D341Med (cell line): Measurements from ENCODE around the gene PRDM2.
A peak's percentile ranks its signal among the peaks of the same experiment; 100 is the strongest.
"Not testable (repeated sequence)": the region's sequence is repeated elsewhere in the genome, so short reads cannot be mapped to it uniquely, and the experiment has no call there.

Experiments used
- DNase-seq: peaks from one replicate; pipeline ENCODE4 v3.0.0; 2012; ENCODE audit warnings: low spot score

PRDM2 gene

DNA sequence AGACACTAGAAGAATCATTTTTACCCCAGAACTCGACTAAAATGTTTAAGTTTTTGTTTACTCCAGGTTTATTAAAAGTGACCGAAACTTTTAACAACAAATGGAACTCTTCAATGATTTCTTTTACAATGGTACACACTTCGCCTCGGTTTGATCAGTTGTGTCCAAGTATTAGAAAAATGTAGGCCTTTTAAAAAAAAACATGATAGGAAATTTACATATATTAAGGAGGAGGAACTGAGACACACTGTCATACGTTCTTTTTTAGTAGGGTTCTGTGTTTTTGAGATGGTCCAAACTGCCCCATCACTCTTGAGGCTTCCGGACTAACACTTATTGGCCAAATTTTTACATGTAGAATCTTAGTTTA lies 1.3 kb downstream of the PRDM2 start:
- DNase-seq, result no peak

DNA sequence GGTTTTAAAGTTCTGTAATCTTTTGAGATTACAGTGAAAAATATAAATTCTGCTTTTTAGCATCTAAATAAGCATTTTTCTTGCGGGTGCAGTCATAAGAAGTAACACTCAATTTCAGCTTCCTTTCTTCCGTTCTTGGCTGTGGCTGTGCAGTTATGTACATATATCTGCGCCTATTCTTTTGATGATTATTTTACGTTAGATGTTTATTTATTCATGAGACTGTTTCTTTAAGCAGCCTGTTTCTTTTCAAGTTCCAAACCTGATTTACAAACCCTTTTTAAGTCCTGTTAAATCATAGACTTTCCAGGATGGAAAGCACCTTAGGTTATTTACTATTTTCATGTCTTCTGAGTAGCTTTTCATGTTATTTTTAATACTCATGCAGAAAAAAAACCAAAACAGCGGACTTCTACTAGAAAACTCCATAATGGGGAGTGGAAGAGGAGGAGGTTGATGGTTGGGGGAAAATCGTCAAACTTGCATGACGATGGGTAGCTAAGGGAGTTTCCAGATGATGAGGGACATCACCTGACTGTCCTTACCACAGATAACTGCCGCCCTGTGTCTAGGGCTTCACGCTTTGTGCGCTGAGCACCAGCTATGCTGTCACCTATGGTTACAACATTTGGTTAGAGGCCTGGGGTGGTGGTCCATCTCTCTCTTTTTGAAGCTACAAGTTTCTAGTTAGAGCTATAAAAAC lies 2.6 kb downstream of the PRDM2 start:
- no peak for DNase-seq

DNA sequence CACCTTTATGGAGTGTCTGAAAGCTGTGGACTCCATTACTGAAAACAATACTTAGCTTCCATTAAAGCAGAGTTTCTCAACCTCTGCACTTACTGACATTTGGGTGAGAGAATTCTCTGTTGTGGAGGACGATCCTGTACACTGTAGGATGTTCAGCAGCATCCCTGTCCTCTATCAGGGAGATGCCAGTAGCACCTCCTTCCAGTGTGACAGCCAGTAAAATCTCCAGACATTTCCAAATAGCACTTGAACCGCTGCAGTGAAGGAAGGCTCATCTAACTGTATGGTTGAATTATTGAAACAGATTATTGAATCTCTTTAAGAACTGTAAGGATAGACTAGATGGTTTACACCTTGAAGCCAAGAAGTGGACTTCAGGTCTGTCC lies 3.1 kb downstream of the PRDM2 start:
- no peak for DNase-seq

DNA sequence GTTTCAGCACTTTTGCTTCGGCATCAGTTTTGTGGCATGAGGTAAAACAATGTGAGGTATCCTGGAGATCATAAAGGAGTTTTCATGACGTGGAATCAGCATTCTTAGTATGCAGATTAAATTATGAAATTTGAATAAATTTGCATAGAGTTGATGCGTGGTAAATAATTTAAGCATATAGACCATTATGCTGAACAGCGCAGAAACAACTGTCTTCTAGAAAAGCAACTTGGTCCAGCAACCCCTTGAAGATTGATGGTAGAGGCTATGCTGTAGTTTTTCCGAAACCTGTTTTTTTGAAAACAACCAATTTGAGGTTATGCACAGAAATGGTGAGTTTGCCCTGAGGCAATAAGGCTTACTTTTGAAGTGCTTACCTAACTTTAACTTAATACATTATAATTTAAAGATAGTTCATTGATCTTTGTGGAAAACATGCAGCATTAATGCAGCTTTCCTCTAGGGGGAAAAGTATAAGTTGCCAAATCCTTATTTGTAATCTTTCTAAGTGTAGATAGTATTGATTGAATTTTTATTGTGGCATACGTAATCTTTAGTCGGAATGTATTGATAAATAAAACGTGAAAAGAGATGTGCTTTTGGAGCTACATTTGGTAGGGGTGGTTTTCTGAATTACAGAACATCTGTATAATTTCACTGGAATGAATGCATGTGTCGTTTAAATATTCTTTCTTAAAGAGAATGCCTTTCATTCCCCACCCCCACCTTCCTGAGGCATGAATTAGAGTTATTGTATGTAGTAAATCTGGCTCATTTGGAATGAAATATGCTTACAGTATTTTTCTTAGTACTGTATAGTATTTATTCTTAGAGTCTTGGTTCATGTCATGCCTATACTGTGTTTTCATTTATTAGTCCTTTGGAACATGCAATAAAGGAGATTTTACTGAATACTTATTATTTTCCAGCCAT lies 3.8 kb downstream of the PRDM2 start:
- no peak for DNase-seq

DNA sequence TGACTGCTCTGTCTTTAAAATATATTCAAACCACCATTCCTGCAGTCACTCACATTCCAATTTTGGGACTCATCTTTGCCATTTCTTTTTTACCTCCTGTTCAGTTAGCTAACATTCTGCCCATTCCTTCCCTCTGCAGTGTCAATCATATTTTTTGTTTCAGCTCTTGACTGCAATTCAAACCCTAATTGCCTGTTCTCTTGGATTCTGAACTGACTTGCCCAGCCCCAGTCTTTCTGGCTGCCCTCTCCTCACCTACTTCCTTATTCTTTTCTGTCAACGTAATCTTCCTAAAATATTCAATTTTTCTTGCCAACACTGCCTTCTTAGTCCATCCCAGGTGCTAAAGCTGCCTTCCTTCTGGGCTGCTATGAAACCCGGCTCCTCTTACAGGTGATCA lies 6.1 kb downstream of the PRDM2 start:
- no peak for DNase-seq

DNA sequence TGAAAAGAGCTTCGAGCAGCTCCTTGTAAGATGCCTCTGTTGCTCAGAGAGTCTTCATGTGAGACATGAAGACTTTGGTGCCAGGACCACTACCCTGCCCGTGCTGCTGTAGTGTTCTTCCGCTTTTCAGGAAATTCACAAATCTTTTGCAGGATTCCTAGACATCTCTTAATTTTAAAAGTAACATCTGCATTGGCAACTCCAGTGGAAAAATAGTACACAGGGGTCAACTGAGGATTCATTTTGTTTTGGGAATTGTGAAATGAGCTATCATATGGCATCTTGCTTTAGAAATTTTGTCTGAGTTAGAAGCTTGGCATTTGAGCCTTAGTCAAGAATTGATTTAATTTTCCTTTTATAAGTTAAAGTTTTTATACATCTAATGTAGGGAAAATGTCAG lies 7.2 kb downstream of the PRDM2 start:
- no peak for DNase-seq

DNA sequence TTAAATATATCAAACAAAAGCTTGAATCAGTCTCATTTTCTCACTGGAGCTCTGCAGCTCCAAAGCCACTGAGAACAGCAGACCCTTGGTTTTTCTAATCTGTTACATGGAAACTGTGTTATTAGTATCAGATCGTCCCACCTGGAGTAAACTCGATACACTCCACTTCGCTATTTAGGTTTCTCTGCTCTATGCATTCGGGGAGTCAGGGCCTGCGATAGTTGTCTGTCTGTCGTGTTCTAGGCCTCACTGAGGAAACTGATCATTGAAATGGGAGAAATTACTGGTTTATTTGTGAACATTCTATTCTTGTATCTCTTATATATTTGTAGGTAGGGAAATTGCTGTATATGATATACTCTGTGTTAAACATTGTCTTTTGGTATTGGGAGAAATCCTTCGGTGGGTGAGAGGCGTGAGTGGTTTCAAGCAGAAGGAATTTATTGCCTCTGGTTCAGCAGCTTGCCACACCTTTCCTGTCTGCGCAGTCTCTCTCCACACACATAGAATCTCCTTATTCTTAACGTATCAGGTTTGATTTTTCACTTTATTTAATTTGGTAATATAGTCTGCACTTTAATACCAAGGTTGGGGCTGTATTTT lies 8.5 kb downstream of the PRDM2 start:
- DNase-seq, result no peak

DNA sequence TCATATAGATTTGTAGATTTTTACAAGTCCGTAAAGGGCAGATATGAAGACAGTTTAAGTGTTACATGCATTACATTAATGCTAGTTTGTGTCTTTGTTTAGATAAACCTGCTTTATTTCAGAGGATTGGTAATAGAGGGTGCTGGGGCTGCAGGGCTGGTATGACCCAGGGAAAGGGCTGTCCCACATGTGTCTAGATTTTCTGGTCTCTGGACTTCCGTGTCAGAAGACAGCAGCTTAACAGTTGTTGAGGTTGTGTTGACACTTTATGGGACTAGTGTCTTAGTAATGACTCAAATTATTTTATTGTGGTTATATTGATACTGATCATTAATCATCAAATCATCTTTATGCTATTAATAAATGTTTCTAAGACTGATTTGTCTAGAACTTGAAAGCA lies 10.1 kb downstream of the PRDM2 start:
- DNase-seq, result no peak

DNA sequence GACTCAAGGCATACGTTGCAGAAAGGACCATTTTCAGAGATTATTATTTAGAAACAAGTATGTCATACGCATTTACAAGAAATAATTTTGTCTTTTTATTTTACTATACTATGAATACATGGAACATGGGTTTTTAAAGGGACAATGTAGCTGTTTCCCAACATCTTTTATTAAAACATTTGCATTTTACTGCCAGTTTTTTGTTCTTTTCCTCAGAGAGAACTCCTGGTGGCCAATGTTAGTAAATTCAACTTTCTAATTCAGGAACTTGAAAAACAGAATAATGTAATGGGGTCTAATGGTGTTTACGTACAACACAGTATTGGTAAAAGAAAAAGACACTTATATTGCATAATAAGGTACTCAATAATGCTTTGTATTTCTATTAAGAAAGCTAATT lies 14.9 kb downstream of the PRDM2 start:
- no peak for DNase-seq

DNA sequence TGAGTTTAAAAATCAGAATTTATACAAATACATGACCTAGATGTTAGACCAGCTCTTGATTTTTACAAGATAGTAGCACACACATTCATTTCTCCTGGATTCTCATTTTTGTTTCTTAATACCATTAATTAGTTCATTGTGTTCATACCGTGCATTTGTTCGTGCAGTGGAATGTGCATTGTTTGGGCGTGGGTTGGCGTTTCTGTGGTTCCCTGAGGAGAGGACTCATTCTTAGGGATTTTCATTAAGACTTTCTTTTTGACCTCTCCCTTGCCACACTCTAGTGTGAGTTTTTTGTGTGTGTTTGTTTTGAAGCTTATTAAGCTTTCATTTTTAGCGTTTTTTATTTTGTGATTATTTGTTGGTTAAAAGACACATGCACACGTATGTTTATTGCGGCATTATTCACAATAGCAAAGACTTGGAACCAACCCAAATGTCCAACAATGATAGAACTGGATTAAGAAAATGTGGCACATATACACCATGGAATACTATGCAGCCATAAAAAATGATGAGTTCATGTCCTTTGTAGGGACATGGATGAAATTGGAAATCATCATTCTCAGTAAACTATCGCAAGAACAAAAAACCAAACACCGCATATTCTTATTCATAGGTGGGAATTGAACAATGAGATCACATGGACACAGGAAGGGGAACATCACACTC lies 15.8 kb downstream of the PRDM2 start:
- not testable (repeated sequence) for DNase-seq

DNA sequence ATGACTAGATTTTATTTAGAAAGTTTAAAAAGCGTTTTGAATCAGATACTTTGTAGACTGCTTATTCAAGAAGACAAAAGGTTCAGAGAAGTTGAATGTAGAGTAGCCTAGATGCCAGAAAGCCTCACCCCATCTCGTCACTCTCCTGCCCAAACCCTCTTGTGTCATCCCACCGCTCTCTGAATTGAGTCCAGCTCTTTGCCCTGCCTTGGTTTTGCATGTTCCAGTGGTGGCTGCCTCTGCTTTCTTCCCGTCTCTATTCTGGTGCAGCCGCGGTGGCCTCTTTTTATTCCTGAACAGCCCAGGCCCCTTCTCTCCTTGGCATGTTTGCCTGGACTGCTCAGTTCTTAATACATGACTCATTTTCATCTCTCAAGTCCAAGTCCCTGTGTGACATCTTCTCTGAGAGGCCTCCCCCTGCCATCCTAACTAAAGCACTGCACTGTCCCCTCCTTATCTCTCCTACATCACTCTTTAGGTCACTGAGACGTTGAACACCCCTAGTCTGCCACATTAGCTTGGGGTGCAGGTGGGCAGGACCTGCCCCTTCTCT lies 22.9 kb downstream of the PRDM2 start:
- DNase-seq, result no peak

DNA sequence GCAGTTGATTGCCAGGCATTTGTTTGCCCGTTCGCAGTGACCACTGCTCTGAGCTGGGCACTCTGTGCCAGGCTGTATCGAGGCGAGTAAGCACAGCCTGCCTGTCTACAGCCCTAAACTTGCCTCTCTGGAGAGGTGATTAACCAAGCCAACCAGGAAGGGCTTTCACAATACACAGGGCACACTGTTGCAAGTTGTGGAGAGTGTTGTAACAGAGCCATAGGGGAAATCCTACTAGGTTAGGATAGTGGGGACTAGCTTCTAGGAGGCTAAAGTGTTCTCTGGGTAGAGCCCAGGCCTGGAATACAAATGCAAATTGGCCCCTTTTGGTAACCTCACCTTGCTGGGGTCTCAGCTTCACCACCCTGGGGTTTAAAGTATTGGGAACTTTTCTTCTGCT lies 23.8 kb downstream of the PRDM2 start:
- DNase-seq, result no peak

DNA sequence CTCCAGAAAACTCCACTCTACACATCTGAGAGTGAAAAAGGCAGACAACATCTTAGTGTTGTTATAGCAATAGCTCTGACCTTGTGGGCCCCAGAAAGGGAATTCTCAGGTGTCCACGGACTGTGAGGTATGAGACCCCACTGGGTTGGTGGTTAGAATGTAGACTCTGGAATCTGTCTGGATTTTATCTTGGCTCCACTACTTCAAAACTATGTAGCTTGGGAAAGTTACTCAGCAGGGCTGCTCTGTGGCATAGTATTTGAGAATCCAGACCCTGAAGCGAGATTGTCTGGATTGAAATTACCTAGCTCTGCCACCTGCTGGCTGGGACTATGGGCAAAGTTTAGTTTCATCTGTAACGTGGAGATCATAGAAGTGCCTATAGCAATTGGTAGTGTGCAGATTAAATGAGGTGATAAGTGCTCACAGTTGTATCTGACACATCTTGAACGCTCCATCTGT lies 25.8 kb downstream of the PRDM2 start:
- DNase-seq, result peak; percentile 40

DNA sequence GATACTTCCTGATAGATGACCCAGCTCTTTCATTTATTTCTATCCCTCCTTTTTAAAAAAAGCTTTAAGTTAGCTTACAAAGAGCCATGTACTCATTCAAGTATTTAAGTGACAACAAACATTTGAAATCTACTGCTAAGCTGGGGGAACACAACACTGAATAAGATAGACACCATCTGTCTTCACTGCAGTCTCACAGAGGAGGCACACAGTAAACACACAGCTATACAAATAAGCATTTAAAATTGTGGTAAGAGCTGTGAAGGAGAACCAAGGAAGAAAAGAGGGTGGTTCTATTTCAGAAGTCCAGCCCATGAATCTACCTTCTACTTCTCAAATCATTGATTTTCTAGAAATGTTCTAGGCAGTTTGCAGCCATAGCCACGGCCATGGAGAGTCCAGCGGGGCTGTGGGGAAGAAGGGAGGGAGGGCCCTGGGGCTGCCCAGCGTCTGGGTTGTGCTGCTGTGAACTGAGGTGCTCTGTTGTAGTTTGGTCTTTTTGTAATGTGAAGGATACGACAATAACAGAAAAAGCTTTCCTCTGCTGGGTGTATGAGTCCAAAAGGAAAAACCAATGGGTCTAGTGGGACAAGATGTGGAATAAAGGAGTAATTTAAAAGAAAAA lies 28.2 kb downstream of the PRDM2 start:
- DNase-seq, result no peak

DNA sequence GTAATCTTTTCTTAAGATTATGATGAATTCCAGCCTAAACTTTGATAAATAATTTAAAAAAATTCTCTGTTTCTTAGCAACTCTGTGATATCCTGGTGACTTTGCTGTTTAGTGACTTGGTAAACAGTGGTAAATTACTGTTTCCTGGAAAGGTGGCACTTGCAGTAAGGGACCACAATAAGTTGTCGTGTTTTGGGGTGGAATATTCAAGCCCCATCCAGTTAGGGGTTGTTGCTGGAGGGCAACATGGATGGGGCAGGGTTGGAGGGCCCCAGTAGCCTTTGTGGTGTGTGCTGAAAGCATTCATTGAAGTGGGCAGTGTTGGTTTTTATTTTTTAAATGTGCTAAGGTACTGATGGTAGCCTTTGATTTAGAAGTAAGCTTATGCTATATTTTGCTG lies 30.3 kb downstream of the PRDM2 start:
- no peak for DNase-seq

DNA sequence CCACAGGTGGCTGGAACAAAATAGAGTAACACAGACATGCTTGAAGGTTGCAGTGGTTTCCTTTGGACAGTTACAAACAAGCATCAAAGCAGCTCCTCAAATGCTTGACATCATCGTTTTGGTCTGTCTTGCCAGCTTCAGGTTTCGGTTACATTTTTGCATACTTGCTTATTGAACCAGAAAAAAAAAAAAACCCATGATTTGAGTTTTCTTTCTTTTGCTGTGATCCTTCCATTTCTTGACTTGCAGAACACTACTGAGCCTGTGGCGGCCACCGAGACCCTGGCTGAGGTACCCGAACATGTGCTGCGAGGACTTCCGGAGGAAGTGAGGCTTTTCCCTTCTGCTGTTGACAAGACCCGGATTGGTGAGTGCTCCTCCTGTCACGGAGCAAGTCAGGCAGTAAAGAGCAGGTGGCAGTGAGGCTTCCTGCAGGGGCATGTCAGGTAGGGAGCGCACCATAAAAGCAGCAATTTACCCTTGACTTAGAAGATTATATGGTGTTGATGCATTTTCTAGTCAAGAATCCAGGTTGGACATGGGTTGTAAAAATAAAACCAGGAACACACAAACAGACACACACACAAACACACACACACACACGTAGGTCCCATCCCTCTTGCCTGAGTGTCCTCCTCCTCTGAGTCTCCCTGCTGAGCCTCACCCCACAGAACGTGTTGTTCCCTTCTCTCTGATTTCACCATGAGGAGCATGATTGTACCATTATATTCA lies 30.9 kb downstream of the PRDM2 start:
- no peak for DNase-seq

DNA sequence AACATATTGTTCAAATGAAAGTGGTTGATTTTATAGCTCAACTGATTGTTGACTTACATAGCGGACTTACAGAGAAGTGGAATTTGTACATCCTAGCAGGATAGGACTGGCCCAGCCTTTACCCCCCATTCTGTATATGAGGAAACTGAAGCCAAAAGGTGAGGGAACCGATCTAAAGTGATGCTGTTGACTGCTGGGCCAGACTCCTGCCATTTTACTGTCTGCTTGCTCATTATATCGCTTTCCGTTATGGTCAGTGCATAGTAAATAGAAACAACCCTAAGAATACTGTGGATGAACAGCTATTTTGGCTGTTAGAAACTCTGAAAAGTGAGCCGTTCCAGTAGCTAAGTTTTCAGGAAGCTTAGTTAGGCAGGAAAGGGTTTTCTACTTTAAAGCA lies 31.9 kb downstream of the PRDM2 start:
- no peak for DNase-seq

DNA sequence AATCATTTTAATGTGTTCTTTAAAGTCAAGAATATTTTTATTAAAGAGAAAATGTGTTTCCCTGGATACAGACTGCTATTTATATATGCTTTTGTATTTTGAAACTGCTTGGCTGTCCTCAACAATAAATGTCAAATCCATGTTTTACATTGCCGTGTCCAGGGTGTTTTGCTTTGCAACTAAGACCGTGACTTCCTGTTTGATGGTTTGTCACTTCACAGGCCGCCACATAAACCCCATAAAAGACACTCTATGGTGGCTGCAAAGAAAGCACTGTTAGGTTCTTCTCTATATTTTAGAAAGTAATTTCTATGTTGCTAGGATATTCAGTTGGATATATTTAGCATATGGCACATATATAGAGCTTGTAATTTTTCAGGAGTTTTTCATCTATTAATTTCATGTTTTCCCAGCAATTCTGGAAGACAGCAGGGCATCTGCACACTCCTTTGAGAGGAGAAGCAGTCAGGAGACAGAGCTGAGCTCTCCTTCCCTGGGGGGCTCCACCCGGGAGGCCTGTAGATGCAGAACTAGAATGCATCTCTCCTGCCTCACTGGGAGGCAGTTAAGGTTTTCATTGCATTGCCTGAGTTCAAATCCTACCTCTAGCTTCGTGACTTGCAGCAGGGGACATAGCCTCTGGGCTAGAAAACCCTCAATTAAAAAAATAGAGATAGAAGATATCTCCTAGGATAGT lies 33.1 kb downstream of the PRDM2 start:
- no peak for DNase-seq

DNA sequence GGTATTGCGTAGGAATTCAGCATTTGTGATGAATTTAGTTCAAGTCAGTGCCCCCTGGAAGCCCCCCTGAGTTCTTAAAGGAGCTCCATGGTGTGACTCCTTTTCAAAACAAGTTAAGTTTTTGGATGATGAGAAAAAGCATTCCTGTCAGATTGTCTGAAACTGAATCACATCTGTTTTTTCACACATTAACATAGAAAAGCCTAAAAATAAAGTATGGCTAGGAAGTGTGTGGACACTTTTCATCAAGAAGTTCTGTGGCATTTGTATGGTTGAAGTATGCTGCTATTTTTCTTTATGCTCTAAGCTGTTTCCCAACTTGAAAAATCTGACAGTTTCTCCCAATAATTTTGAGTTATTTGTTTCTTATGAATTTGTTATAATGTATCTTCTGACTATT lies 33.7 kb downstream of the PRDM2 start:
- DNase-seq, result no peak

DNA sequence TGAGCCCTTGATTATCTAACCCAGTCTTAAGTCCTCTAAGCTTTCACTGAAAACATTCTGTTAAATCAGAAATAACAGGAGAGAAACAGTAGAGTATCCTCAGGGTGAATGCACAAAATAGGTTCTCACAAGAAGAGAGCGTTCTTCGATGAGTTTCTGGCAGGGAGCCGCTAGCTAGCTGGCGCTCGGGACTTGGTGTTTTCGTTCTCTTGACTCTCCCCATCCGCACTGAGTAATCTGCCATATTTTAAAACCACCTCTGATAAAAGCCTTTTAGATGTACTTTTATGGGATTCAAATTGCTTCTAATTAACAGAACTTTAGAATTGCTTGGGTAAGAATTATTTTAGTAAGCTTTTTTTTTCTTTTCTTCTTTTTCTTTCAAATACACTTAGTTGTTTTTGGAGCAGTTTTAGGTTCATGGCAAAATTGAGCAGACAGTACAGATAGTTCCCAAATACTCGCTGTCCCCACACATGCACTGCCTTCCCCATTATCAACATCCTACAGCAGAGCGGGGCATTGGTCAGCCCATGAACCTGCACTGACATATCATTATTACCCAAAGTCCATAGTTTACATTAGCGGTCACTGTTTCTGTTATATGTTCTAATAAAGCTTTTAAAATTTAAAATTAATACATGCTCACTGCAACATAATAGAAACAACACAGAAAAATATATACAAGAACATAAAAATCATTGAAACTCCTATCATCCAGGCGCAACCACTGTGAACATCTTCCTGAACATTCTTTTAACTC lies 35.4 kb downstream of the PRDM2 start:
- DNase-seq, result peak; percentile 31
